GM21367 (cell line): ENCODE results near the gene DENND10.
A peak's percentile ranks its signal among the peaks of the same experiment; 100 is the strongest.
"Not testable (repeated sequence)": the region's sequence is repeated elsewhere in the genome, so short reads cannot be mapped to it uniquely, and the experiment has no call there.

Source experiments
- ATAC-seq: cut with Tn5 transposase; IDR thresholded peaks from one replicate; pipeline ENCODE4 v1.9.1; 2021; ENCODE audit not compliant: unreplicated experiment

Gene DENND10

DNA sequence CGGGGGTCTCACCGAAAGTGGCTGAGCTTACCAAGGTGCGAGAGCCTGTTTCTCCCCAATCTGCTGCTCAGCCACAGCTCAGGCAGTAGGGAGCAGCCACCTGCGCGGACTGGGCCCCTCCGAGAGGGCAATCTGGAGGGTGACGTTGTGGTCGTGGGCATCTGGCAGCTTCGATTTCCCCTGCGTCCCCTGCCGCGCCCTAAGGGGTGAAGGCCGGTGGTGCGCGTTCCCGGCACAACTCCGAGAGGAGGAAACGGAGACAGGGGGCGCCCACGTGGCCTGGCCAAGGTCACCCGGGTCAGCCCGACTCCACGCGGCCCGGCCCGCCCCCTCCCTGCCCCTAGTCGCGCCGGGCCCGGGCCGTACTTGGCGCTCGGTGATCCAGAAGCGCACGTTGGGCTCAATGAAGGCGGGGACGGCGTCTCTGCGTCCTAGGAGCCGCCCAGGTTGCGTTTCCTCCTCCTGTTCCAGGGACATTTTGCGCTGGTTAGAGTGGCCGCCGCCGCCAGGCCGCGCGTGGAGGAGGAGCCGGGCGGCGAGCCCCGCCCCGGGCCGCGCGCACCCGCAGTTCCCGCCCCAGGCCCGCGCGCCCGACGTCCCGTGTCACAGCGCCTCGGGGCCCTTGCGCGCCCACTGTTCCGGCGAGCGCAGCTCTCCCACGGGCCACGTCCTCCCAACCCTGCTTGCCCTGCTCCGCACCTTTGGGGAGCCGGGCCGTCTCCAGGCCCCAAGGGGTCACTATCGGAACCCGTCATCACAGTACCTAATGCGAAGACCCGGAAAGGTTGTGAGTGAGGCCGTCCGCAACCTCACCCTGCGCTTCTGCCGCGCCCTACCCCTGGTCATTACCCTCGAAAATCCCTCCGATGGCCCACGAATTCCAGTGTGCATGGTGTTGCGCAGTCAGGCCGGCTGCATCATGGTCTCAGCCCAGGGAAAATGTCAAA is 61.5 kb downstream of the DENND10 start, which contains the start of gene SFXN4:
SFXN4 (minus strand) TSS at position 544 of the 947 bp plus-strand sequence; CDS start at position 477, 67 bp downstream.
- peak; percentile 79 for ATAC-seq

DNA sequence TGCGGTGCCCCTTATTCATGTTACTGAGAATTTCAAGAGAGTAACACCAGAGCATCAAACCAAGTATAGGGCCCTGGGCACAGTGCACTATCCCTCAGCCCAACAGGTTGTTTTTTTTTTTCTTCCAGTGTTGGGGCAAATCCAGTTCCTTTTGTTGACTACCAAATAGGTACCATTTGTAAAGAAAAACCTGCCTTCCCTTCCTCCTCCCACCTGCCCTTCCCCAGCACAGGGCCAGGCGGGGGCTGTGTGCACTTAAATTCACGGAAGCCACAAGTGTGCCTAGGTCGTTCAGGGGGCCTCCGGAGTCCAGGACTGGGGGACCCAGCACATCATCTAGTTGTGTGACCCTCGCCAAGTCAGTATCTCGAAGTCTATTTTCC is 62.2 kb downstream of the DENND10 start:
- peak; percentile 3 for ATAC-seq

DNA sequence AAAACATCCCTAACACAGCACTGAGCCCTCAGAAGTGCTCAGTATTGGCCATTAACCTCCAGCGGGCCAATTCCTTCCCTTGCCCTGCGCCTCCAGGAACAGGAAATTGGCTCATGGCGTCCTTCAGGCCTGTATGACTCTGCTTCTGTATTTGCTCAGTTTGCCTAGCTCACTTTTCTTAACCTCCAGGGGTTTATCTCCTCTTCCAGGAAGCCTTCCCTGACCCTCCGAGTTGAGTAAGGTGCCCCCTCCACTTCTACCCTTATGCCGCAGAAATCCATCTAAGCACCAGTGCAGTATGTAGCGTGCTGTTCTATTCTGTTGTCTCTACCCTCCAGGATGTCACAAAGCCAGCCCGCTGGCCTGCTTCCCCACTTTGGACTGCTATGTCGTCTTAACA is 62.7 kb downstream of the DENND10 start:
- ATAC-seq: no peak

DNA sequence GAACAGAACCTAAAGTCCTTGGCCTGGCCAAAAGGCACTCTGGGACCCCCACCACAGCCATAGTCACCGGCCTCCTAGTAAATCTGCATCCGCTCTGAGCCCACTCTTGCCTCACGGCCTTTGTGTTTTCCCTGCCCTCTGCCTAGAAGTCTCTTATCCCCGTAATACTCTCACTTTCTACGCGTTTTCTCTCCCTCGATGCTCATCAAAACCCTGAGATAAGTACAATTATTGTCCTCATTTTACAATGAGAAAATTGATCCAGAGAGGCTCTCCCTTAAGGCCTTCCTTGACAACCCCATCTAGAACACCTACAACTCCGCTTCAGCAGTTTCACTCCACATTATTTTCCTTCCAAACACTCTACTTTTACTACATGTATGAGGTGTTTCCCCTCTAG is 63.1 kb downstream of the DENND10 start:
- ATAC-seq: no peak

GRCh38 chr10:119174109-119174508 is 70.2 kb downstream of the DENND10 start:
- ATAC-seq: no peak

DNA sequence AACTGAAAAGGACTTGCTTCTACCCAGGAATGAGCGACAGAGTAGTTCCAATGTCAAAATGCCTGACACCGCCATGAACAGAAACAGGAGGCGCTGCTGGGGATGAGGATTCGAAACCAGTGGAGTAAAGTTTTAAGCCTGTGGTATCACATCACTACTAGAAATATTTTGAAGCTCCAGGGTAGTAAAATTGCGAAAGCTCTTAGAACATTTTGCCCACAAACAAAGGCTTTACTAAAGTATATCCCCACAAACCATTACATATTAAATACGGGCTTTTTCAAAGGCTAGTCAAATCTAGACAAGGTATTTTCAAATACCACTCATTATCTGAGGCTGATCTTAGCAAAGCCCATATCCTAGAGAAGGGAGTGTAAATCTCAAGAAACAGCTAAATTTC is 72.3 kb downstream of the DENND10 start:
- no peak for ATAC-seq

DNA sequence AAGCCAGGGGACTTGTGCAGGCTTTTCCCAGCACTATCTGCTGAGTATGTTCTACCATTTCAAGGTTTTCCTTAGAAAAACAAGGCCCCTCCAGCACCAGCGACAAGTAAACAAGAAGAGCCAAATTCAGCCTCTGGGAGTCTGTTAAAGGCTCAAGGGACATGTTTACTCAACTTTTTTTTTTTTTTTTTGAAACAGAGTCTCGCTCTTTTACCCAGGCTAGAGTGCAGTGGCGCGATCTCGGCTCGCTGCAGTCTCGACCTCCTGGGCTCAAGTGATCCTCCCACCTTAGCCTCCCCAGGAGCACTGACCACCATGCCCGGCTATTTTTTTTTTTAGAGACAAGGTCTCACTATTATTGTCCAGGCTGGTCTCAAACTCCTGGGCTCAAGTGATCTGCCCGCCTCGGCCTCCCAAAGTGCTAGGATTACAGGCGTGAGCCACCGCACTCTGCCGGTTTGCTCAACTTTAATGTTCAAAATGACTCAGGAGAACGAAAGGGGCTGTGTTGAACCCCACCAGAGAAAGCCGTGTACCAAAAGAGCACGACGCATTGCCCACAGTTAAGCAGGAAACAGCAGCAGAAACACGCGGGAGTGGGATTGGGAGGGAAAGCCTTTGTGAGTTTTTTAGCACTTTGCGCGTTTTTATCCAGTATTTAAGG is 73.9 kb downstream of the DENND10 start:
- peak; percentile 9 for ATAC-seq

GRCh38 chr10:119178372-119179119 is 74.6 kb downstream of the DENND10 start, which contains the start of gene PRDX3:
Gene PRDX3, minus strand, starts transcription at chr10:119178812. Its CDS starts 22 bp downstream, at chr10:119178790.
- ATAC-seq: peak; percentile 89

DNA sequence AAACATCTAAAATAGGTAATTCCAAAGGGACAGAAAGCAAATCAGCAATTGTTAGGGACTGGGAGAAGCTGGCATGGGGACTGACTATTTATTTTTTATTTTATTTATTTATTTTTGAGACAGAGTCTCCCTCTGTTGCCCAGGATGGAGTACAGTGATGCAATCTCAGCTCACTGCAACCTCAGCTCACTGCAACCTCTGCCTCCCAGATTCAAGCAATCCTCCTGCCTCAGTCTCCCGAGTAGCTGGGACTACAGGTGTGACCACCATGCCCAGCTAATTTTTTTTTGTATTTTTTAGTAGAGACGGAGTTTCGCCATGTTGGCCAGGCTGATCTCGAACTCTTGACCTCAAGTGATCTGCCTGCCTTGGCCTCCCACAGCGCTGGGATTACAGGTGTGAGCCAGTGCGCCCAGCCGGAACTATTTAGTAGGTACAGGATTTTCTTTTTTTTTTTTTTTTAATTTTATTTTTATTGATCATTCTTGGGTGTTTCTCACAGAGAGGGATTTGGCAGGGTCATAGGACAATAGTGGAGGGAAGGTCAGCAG is 77.0 kb downstream of the DENND10 start:
- not testable (repeated sequence) for ATAC-seq

- ATAC-seq: no peak
Observed at GRCh38 chr10:119183664-119184412, 79.9 kb downstream of the DENND10 start.
